ENCODE results near the gene ZNF692. TPM values are rescaled to one million over a fixed set of nuclear protein-coding genes. Genes with fewer than 3 reads are reported as not detected.

Gene ZNF692
- total and polyA plus RNA-seq, 2 donors (not counting 3 experiments of a cell fraction or from before 2014, with no cell fraction given), result 32.6 to 36.6 TPM

- ChIA-PET POLR2A (no interaction called here), CTCF (interaction anchor here (1.0 kb wide), 1 partner anchor 46 kb away, joined by 4 read pairs; the partner anchor contains the start of gene ZNF692)
- Histone ChIP-seq H4K20me1 (replicated peaks; ENCODE audit: control insufficient read depth, extremely low read depth, insufficient read depth, low read length) (no peaks in the 10 kb centered on the region), H3K27ac (ENCODE audit: insufficient read depth, low read depth, low read length) (no peak overlapping the region), H2AFZ (ENCODE audit: low read depth, low read length) (peak overlapping the region; percentile 98), H3K9ac (replicated peaks; ENCODE audit: extremely low read depth, insufficient read depth, low read length) (no peak overlapping the region), H3K79me2 (ENCODE audit: control insufficient read depth, insufficient read depth, low read length) (no peaks in the 10 kb centered on the region), H3K4me2 (ENCODE audit: insufficient read depth, low read length) (no peak overlapping the region), H3K9me3 (replicated peaks; ENCODE audit: control insufficient read depth, insufficient read depth, low read length) (no peaks in the 10 kb centered on the region), H3K27me3 (ENCODE audit: control insufficient read depth in 2 of 2, insufficient read depth in 2 of 2, low read length in 2 of 2) (peaks cover 3% of the 10 kb centered on the region in 2 experiments), H3K4me3 (replicated peaks in 1 of 3; ENCODE audit: insufficient read depth in 1 of 3, low read depth in 1 of 3, low read length in 3 of 3) (no peak overlapping the region), H3K36me3 (ENCODE audit: control insufficient read depth in 2 of 2, extremely low read depth in 1 of 2, insufficient read depth in 2 of 2, low read length in 2 of 2) (no peaks in the 10 kb centered on the region), H3K9me1 (replicated peaks; ENCODE audit: control insufficient read depth, extremely low read depth, insufficient read depth, low read length) (no peaks in the 10 kb centered on the region), H3K4me1 (ENCODE audit: control insufficient read depth, extremely low read depth, insufficient read depth, low read length) (peaks cover 9% of the 10 kb centered on the region)
- intact Hi-C loops (cut with micrococcal nuclease), result no loop called here
- dilution Hi-C loops (cut with MboI; ENCODE audit: extremely low pct_ligation_motif_present, low sequenced_read_pairs), result no loop called here
- TF ChIP-seq JUN (IDR thresholded peaks at IDR 0.05; ENCODE audit: borderline replicate concordance, insufficient read depth, insufficient read length, low read depth) (no peak), FOS (IDR thresholded peaks at IDR 0.05; ENCODE audit: borderline replicate concordance, insufficient read depth, low read length) (no peak), POLR2AphosphoS5 (IDR thresholded peaks at IDR 0.05; ENCODE audit: insufficient read depth, low read depth, low read length) (no peak), MAX (IDR thresholded peaks at IDR 0.05; ENCODE audit: insufficient read depth, insufficient read length) (no peak), GATA2 (IDR thresholded peaks at IDR 0.05; ENCODE audit: insufficient read depth, insufficient read length, low read depth, low read length) (no peak), CTCF (IDR thresholded peaks at IDR 0.05; ENCODE audit: extremely low read depth in 1 of 2, insufficient read depth in 1 of 2, low read depth in 1 of 2, low read length in 2 of 2) (no peak), EZH2 (IDR thresholded peaks at IDR 0.05; ENCODE audit: borderline replicate concordance, low read depth, low read length, severe bottlenecking) (no peak), POLR2A (IDR thresholded peaks at IDR 0.05; ENCODE audit: low read depth, low read length) (no peak), MYC (IDR thresholded peaks at IDR 0.05; ENCODE audit: low read depth, low read length) (no peak)
- FAIRE-seq (no peak), DNase-seq (ENCODE audit: low read depth, low spot score) (no peak)
- BruUV-seq (replicated peaks), result no TSS peak
Observed at GRCh38 chr1:248904437-248905216, 45.7 kb upstream of the ZNF692 start.
